ENCODE data around the gene GTF3C1. TPM values are rescaled to one million over a fixed set of nuclear protein-coding genes. Genes with fewer than 3 reads are reported as not detected.

GTF3C1 gene
- total and polyA plus RNA-seq, 3 experiments from 2014 or later: 58.6 to 62.7 (median 60.4) TPM

- Histone ChIP-seq H3K9me3 (ENCODE audit: low read length) (no peaks in the 10 kb centered on the region), H3K36me3 (ENCODE audit: insufficient read depth, low read length) (peaks cover 44% of the 10 kb centered on the region), H3K4me3 (ENCODE audit: low read length) (no peak overlapping the region), H3K27ac (ENCODE audit: low read depth, low read length) (no peak overlapping the region), H3K4me1 (ENCODE audit: insufficient read depth, low read length) (no peaks in the 10 kb centered on the region), H3K27me3 (ENCODE audit: insufficient read depth, low read length, poor library complexity, severe bottlenecking) (no peaks in the 10 kb centered on the region)
- Mint-ChIP-seq H3K4me1 (peaks cover 4 to 6% (median 5%) of the 10 kb centered on the region in 3 donors), H3K9me3 (no peaks in the 10 kb centered on the region), H3K27me3 (no peaks in the 10 kb centered on the region), H3K36me3 (peaks cover 19 to 95% (median 41%) of the 10 kb centered on the region in 3 donors), H3K4me3 (no peak overlapping the region), H3K27ac (peak overlapping the region in 2 of 8 donors; percentile 17 to 71)
- no peak for DNase-seq
- POLR2A ChIA-PET: no interaction called here
- CTCF ChIA-PET: no interaction called here
These were observed 60.3 kb downstream of the GTF3C1 start for GRCh38 chr16:27489421-27489820.

GRCh38 chr16:27486760-27487159, 63.0 kb downstream of the GTF3C1 start:
- H3K36me3 ChIP-seq (ENCODE audit: insufficient read depth, low read length): peaks cover 65% of the 10 kb centered on the region
- H3K27ac ChIP-seq (ENCODE audit: low read depth, low read length): no peak overlapping the region
- no peaks in the 10 kb centered on the region for H3K27me3 ChIP-seq (ENCODE audit: insufficient read depth, low read length, poor library complexity, severe bottlenecking)
- H3K4me3 Mint-ChIP-seq: no peak overlapping the region
- ChIA-PET POLR2A (no interaction called here), CTCF (no interaction called here)
- H3K27me3 Mint-ChIP-seq: no peaks in the 10 kb centered on the region
- no peaks in the 10 kb centered on the region for H3K4me1 ChIP-seq (ENCODE audit: insufficient read depth, low read length)
- H3K9me3 Mint-ChIP-seq: no peaks in the 10 kb centered on the region
- H3K4me3 ChIP-seq (ENCODE audit: low read length): no peak overlapping the region
- peaks cover 2 to 3% (median 2%) of the 10 kb centered on the region in 3 donors for H3K4me1 Mint-ChIP-seq
- no peak for DNase-seq
- peak overlapping the region in 1 of 8 donors; percentile 85 for H3K27ac Mint-ChIP-seq
- peaks cover 24 to 97% (median 46%) of the 10 kb centered on the region in 3 donors for H3K36me3 Mint-ChIP-seq
- H3K9me3 ChIP-seq (ENCODE audit: low read length): no peaks in the 10 kb centered on the region

- DNase-seq: no peak
- Mint-ChIP-seq H3K4me1 (no peaks in the 10 kb centered on the region), H3K4me3 (no peak overlapping the region), H3K27me3 (no peaks in the 10 kb centered on the region), H3K27ac (peak overlapping the region in 1 of 8 donors; percentile 85), H3K36me3 (peaks cover 26 to 97% (median 44%) of the 10 kb centered on the region in 3 donors), H3K9me3 (no peaks in the 10 kb centered on the region)
- POLR2A ChIA-PET: no interaction called here
- Histone ChIP-seq H3K27me3 (ENCODE audit: insufficient read depth, low read length, poor library complexity, severe bottlenecking) (no peaks in the 10 kb centered on the region), H3K9me3 (ENCODE audit: low read length) (no peaks in the 10 kb centered on the region), H3K27ac (ENCODE audit: low read depth, low read length) (no peak overlapping the region), H3K36me3 (ENCODE audit: insufficient read depth, low read length) (peaks cover 65% of the 10 kb centered on the region), H3K4me1 (ENCODE audit: insufficient read depth, low read length) (no peaks in the 10 kb centered on the region), H3K4me3 (ENCODE audit: low read length) (no peak overlapping the region)
- CTCF ChIA-PET: no interaction called here
These were observed 63.4 kb downstream of the GTF3C1 start for GRCh38 chr16:27486344-27486743.

GRCh38 chr16:27485811-27486210, 63.9 kb downstream of the GTF3C1 start:
- Histone ChIP-seq H3K4me1 (ENCODE audit: insufficient read depth, low read length) (no peaks in the 10 kb centered on the region), H3K9me3 (ENCODE audit: low read length) (no peaks in the 10 kb centered on the region), H3K27me3 (ENCODE audit: insufficient read depth, low read length, poor library complexity, severe bottlenecking) (no peaks in the 10 kb centered on the region), H3K27ac (ENCODE audit: low read depth, low read length) (no peak overlapping the region), H3K4me3 (ENCODE audit: low read length) (no peak overlapping the region), H3K36me3 (ENCODE audit: insufficient read depth, low read length) (peaks cover 68% of the 10 kb centered on the region)
- H3K4me3 Mint-ChIP-seq: no peak overlapping the region
- H3K27me3 Mint-ChIP-seq: no peaks in the 10 kb centered on the region
- H3K4me1 Mint-ChIP-seq: no peaks in the 10 kb centered on the region
- no peak for DNase-seq
- POLR2A ChIA-PET: no interaction called here
- no peak overlapping the region for H3K27ac Mint-ChIP-seq
- H3K36me3 Mint-ChIP-seq: peaks cover 28 to 97% (median 40%) of the 10 kb centered on the region in 3 donors
- no peaks in the 10 kb centered on the region for H3K9me3 Mint-ChIP-seq
- CTCF ChIA-PET: no interaction called here

GRCh38 chr16:27485126-27485525, 64.6 kb downstream of the GTF3C1 start:
- POLR2A ChIA-PET: no interaction called here
- H3K27ac Mint-ChIP-seq: peak overlapping the region in 3 of 8 donors; percentile 44 to 69 (median 52)
- CTCF ChIA-PET: no interaction called here
- no peaks in the 10 kb centered on the region for H3K4me1 Mint-ChIP-seq
- H3K9me3 Mint-ChIP-seq: no peaks in the 10 kb centered on the region
- no peak overlapping the region for H3K27ac ChIP-seq (ENCODE audit: low read depth, low read length)
- peaks cover 75% of the 10 kb centered on the region for H3K36me3 ChIP-seq (ENCODE audit: insufficient read depth, low read length)
- H3K27me3 Mint-ChIP-seq: no peaks in the 10 kb centered on the region
- H3K36me3 Mint-ChIP-seq: peaks cover 28 to 97% (median 42%) of the 10 kb centered on the region in 3 donors
- no peaks in the 10 kb centered on the region for H3K4me1 ChIP-seq (ENCODE audit: insufficient read depth, low read length)
- H3K9me3 ChIP-seq (ENCODE audit: low read length): no peaks in the 10 kb centered on the region
- no peak overlapping the region for H3K4me3 Mint-ChIP-seq
- no peak overlapping the region for H3K4me3 ChIP-seq (ENCODE audit: low read length)
- DNase-seq: no peak
- no peaks in the 10 kb centered on the region for H3K27me3 ChIP-seq (ENCODE audit: insufficient read depth, low read length, poor library complexity, severe bottlenecking)

- H3K27me3 Mint-ChIP-seq: peaks cover 0 to 1% of the 10 kb centered on the region in 2 donors
- no peaks in the 10 kb centered on the region for H3K4me1 Mint-ChIP-seq
- H3K36me3 ChIP-seq (ENCODE audit: insufficient read depth, low read length): peaks cover 66% of the 10 kb centered on the region
- H3K4me3 ChIP-seq (ENCODE audit: low read length): no peak overlapping the region
- no peaks in the 10 kb centered on the region for H3K4me1 ChIP-seq (ENCODE audit: insufficient read depth, low read length)
- H3K9me3 Mint-ChIP-seq: no peaks in the 10 kb centered on the region
- H3K9me3 ChIP-seq (ENCODE audit: low read length): no peaks in the 10 kb centered on the region
- H3K27ac ChIP-seq (ENCODE audit: low read depth, low read length): no peak overlapping the region
- POLR2A ChIA-PET: no interaction called here
- CTCF ChIA-PET: interaction anchor here (1.2 kb wide), 1 partner anchor 21 kb away, joined by 3 read pairs; no protein-coding TSS in a partner anchor
- no peak overlapping the region for H3K4me3 Mint-ChIP-seq
- peaks cover 28 to 94% (median 37%) of the 10 kb centered on the region in 3 donors for H3K36me3 Mint-ChIP-seq
- peak overlapping the region in 1 of 8 donors; percentile 77 for H3K27ac Mint-ChIP-seq
- DNase-seq: no peak
- no peaks in the 10 kb centered on the region for H3K27me3 ChIP-seq (ENCODE audit: insufficient read depth, low read length, poor library complexity, severe bottlenecking)
These were observed 66.1 kb downstream of the GTF3C1 start for GRCh38 chr16:27483624-27484023.

GRCh38 chr16:27483088-27483437, 66.7 kb downstream of the GTF3C1 start:
- H3K4me1 ChIP-seq (ENCODE audit: insufficient read depth, low read length): no peaks in the 10 kb centered on the region
- H3K4me3 ChIP-seq (ENCODE audit: low read length): no peak overlapping the region
- Mint-ChIP-seq H3K36me3 (peaks cover 25 to 94% (median 37%) of the 10 kb centered on the region in 3 donors), H3K4me3 (no peak overlapping the region), H3K27me3 (peaks cover 0 to 1% of the 10 kb centered on the region in 2 donors), H3K27ac (no peak overlapping the region), H3K4me1 (no peaks in the 10 kb centered on the region), H3K9me3 (no peaks in the 10 kb centered on the region)
- peaks cover 60% of the 10 kb centered on the region for H3K36me3 ChIP-seq (ENCODE audit: insufficient read depth, low read length)
- no peak for DNase-seq
- H3K9me3 ChIP-seq (ENCODE audit: low read length): no peaks in the 10 kb centered on the region
- no peak overlapping the region for H3K27ac ChIP-seq (ENCODE audit: low read depth, low read length)
- POLR2A ChIA-PET: no interaction called here
- CTCF ChIA-PET: interaction anchor here (1.2 kb wide), 1 partner anchor 20 kb away, joined by 3 read pairs; no protein-coding TSS in a partner anchor
- H3K27me3 ChIP-seq (ENCODE audit: insufficient read depth, low read length, poor library complexity, severe bottlenecking): no peaks in the 10 kb centered on the region

- Histone ChIP-seq H3K9me3 (ENCODE audit: low read length) (no peaks in the 10 kb centered on the region), H3K4me3 (ENCODE audit: low read length) (no peak overlapping the region), H3K4me1 (ENCODE audit: insufficient read depth, low read length) (no peaks in the 10 kb centered on the region), H3K36me3 (ENCODE audit: insufficient read depth, low read length) (peaks cover 57% of the 10 kb centered on the region), H3K27ac (ENCODE audit: low read depth, low read length) (no peak overlapping the region), H3K27me3 (ENCODE audit: insufficient read depth, low read length, poor library complexity, severe bottlenecking) (no peaks in the 10 kb centered on the region)
- no peaks in the 10 kb centered on the region for H3K4me1 Mint-ChIP-seq
- no peak overlapping the region for H3K4me3 Mint-ChIP-seq
- ChIA-PET CTCF (interaction anchor here (1.2 kb wide), 1 partner anchor 20 kb away, joined by 3 read pairs; no protein-coding TSS in a partner anchor), POLR2A (no interaction called here)
- H3K27ac Mint-ChIP-seq: peak overlapping the region in 2 of 8 donors; percentile 51 to 59
- no peaks in the 10 kb centered on the region for H3K9me3 Mint-ChIP-seq
- peaks cover 21 to 95% (median 36%) of the 10 kb centered on the region in 3 donors for H3K36me3 Mint-ChIP-seq
- no peak for DNase-seq
- H3K27me3 Mint-ChIP-seq: peaks cover 0 to 1% of the 10 kb centered on the region in 2 donors
These were observed 67.2 kb downstream of the GTF3C1 start for GRCh38 chr16:27482397-27483087.
